Liver (tissue), 3 donors: Measurements from ENCODE around the gene SYPL1.

Experiments
- CTCF ChIP-seq: fragments of 150-350 bp; IDR thresholded peaks from 2 replicates; pipeline ENCODE4 v1.5.1; 2017; ENCODE audit warnings: improper control_type of control experiment, low read depth, low read length; ENCODE audit not compliant: missing input control
- JUND ChIP-seq, 2 donors: IDR thresholded peaks; 2 replicates each; pipeline ENCODE4 v1.6.1; 2016; ENCODE audit warnings: antibody characterized with exemption in 2 of 2
- NR2F2 ChIP-seq: IDR thresholded peaks from 2 replicates; pipeline ENCODE4 v1.6.1; 2016; ENCODE audit warnings: antibody characterized with exemption
- RAD21 ChIP-seq, 2 donors: IDR thresholded peaks; 2 replicates each; pipeline ENCODE4 v1.6.1; 2016; ENCODE audit warnings: antibody characterized with exemption in 2 of 2, mild to moderate bottlenecking in 2 of 2
- SP1 ChIP-seq: IDR thresholded peaks from 2 replicates; pipeline ENCODE4 v1.6.1; 2018; ENCODE audit warnings: antibody characterized with exemption, mild to moderate bottlenecking
- TAF1 ChIP-seq: conservative IDR thresholded peaks from 2 replicates; pipeline ENCODE4 v1.6.1; 2016; ENCODE audit warnings: antibody characterized with exemption, mild to moderate bottlenecking
- YY1 ChIP-seq: IDR thresholded peaks from 2 replicates; pipeline ENCODE4 v1.6.1; 2016; ENCODE audit warnings: antibody characterized with exemption, mild to moderate bottlenecking
- donor health status: healthy.
- donor health status: healthy.

GRCh38 chr7:106050746-106051117, 61.4 kb downstream of the SYPL1 start:
- TF ChIP-seq JUND (IDR thresholded peaks at IDR 0.05): no peak
- TF ChIP-seq CTCF: no peak
- no peak for TF ChIP-seq TAF1
- TF ChIP-seq SP1: no peak
- no peak for TF ChIP-seq YY1
- no peak for TF ChIP-seq RAD21 (IDR thresholded peaks at IDR 0.05)
- TF ChIP-seq NR2F2: no peak
